GM19043 (cell line): ENCODE data around the gene MBNL3.

ENCODE experiments used
- ATAC-seq: cut with Tn5 transposase; IDR thresholded peaks from one replicate; pipeline ENCODE4 v1.9.1; 2021; ENCODE audit warnings: low read depth; ENCODE audit not compliant: unreplicated experiment

Gene MBNL3

GRCh38 chrX:132425744-132426318 is 63.0 kb downstream of the MBNL3 start:
- ATAC-seq, result no peak

DNA sequence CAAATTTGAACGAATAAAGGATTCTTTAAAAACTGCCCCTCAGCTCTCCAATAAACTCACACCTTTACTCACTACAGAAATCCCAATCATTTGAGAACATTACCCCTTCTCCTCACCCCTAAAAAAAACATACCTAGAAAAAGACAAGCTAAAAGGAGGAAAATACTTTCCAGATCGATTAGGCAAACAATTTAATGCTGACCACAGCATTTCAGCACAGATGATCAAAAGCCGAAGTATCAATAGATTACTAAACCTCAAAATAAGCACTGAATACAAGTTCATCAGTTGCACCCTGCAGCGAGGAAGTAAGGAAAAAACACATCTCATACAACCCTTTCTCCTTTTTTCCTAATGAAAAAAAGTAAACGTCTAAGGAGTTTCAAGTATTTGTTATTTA is 65.5 kb downstream of the MBNL3 start:
- no peak for ATAC-seq

DNA sequence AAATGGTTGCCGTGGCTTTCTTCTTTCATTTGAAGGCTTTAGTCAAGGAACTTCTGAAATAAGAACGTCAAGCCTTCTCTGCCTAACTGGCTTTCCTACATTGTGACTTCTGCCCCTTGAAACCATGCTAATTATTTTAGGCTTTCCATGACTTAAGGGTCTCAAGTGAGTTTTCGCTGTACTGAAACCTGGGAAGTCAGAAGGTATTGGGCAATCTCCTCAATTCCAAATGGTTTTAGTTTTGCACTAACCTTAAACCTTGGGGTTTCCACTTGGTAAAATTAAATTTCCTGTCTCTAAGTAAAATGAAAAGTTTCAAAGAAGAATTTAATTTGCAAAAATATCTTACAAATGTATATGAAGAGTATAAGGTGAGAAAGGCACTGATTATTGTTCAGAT is 73.8 kb downstream of the MBNL3 start:
- ATAC-seq, result no peak

GRCh38 chrX:132414404-132414803 is 74.4 kb downstream of the MBNL3 start:
- ATAC-seq, result no peak

DNA sequence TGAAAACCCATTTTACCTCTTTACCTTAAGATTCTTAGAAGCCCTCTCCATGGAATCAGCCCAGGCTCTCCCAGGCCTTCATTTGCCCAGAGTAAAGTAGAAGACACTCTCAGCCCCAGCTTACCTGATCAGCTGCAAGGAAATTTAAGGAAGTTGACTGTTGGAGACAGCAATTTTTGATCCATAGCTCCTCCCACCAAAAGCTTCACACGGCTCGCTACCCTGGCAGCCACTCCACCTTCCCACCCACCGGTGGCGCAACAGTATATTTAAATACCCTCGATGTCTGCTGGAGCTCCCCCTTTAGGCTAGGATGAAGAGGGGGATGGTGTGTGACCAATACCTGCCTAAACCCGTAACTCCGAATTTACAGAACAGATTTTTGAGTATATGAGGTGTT is 75.4 kb downstream of the MBNL3 start:
- no peak for ATAC-seq

DNA sequence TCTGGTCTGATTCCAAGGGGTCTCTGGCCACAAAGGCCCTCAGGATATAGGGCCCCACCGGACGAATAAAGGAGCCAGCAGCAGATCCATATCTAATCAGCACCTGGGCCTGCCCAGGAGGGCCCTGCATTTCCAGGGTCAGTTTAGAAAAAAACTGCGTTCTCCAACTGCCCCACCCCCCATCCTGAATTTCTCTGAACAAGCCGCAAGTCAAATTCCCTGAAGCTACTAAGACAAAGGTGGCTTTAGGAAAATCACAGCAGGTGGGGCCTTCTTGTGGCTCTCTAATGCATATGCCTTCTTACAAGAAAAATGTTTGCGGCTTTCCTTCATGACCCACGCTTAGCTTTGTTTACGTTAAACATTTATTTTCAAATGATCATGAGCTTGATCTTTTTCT is 76.6 kb downstream of the MBNL3 start:
- no peak for ATAC-seq

DNA sequence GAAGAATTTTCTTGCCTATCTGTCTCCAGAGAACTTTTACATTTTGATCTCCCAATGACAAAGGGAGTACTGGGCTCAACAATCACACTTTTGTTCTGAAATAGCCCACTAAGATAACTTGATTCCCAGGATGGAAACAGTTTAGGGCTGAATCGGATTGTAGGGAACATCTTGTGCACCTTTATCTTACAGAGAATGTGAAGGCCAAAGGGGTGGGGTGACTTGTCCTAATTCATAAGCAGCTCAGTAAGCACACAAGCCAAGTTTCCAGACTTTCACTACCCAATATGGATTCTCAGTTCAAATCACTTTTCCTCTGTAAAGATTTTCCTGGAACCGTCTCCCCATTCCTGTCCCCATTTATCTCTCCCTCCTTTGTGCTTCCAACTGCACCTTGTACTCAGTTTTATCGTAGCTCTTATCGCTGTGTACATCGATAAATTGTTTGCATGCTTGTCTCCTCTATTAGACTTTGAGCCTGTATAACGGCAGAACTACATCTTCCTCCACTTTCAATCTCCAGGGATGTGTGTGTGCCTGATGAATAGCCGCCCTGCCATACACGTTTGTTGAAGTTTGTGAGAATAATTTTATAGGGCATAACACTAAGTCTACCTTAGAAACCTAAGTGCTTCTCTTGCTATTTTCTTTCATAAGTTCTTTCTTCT is 77.4 kb downstream of the MBNL3 start:
- no peak for ATAC-seq

DNA sequence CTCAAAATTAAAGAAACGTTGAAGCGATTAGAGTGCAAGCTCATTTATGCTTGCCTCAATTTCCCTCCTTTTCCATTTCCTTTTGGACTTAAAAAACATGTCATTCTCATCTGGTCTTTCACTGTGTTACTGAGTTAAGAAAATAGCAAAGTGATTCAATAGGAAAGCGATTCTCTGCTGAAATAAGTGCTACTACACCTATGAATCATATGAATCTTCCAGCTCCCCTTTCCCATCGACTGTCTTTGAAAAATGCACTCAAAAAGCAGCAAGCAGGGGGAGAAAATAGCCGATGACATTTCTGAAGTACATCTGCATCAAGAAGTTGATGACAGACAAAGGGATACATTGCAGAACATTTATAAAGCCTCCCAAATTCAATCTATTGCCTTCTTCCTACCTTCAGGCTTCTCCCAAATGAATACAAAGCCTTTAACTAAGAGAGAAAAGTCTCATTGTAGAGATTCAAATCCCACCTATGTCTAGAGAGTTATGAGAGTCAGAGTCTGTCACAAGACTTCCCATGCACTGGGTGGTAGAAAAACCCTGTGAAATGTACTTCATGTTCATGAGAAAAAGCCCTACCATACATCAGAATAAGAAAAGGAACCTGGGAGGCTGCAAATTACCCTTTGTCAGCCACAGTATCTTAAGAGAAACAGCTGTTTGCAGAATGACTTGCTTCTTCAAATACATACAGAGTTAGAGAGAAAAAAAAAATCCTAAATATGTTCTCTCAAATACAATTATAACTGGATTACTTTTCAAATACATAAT is 78.9 kb downstream of the MBNL3 start:
- no peak for ATAC-seq

DNA sequence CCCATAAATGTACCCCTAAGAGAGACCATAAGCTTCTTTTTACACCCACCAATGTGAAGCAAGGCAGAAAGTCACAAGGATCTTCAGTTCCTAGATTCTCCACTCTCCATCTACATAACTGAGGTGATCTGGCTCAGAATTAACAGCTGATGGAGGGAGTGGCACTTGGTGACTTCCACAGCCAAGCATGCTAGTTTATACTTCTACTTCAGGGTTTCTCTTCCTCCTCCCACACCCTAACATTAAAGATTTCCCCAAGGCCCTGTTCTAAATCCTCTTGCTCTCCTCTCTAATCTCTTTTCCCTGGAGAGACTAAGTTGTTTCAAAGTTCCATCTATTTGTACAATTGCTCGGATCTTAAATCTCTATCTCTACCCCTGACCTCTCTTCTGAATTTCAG is 81.1 kb downstream of the MBNL3 start:
- ATAC-seq, result no peak

DNA sequence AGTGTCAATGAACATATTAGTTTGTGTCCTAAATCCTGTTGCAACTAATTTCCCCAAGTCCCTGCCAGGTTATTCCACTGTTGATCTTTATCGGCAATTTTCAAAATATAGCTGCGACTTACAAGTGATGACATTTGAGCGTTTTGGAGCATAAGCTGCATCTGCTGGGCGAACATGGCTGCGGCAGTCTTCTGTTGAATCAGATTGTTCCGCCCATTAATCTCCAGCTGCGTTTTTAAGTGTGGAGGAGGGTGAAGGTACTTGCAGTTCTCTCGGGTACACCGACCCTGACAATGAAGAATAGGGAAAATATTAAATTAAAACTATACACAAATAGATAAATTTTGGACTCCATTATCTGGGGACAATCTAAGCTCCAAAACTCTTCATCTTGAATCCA is 82.7 kb downstream of the MBNL3 start:
- no peak for ATAC-seq

GRCh38 chrX:132404266-132404665 is 84.6 kb downstream of the MBNL3 start:
- ATAC-seq, result no peak

- ATAC-seq, result no peak
Measured at GRCh38 chrX:132401935-132402334, 86.9 kb downstream of the MBNL3 start.

GRCh38 chrX:132400706-132401105 is 88.1 kb downstream of the MBNL3 start:
- no peak for ATAC-seq

DNA sequence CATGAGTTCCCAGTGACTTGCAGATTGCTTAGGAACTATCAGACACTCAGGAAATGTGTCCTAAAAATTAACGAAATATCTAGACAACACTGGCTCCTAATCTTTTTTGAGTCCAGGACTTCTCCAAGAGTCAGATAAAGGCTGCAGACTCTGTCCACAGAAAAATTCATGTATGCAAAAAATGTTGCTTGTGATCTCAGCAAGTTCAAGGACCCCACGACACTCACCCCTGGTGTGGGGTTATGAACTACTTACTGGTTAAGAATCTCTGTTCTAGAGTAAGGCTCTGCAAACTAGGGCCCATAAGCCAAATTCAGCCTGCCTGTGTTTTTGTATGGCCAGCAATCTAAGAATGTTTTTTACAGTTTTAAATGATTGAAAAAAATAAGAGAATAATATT is 93.2 kb downstream of the MBNL3 start:
- ATAC-seq, result no peak

DNA sequence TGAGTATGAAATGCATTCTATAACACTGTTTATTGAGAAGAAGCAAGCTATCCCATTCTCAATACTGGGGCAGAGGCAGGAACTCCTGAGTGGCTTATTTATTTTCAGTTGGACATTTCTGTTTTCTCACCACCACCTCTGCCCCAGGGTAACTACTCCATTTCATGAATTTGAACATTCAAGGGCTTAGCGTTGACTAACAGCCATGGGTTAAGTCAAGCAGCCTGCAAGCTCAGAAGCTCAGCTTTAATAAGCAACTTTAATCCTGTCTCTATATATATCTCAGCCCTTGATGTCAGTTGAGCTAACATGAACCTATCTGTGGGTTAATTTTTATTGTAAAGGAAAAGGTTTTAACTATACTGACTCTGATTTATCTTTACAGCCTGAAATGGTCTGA is 93.8 kb downstream of the MBNL3 start:
- no peak for ATAC-seq

- no peak for ATAC-seq
Measured at GRCh38 chrX:132394591-132394990, 94.2 kb downstream of the MBNL3 start.

- no peak for ATAC-seq
Measured at GRCh38 chrX:132393992-132394391, 94.8 kb downstream of the MBNL3 start.

- no peak for ATAC-seq
Measured at GRCh38 chrX:132393485-132393884, 95.4 kb downstream of the MBNL3 start.

GRCh38 chrX:132393085-132393484 is 95.8 kb downstream of the MBNL3 start:
- no peak for ATAC-seq

DNA sequence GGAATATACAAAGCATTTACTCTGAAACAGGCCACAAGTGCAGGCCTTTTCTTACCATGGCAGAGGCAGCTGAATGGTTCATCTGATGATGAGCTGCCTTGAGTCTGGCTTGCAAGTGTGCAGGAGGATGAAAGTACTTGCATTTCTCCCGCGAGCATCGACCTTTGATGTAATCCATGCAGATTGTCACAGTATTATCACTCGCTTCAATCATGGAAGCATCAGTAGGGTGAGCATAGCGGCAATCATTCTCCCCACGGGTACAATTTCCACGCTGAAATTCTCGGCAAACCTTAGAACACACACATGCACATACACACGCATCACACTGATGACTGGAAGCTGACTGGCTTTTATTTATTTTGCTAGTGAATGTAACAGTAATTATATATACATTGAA is 98.0 kb downstream of the MBNL3 start:
- no peak for ATAC-seq

GRCh38 chrX:132389480-132389879 is 99.4 kb downstream of the MBNL3 start:
- ATAC-seq, result no peak

- ATAC-seq, result no peak
Measured at GRCh38 chrX:132388371-132388770, 100.5 kb downstream of the MBNL3 start.
